ENCODE measurements around the gene WNT7B.

DNA sequence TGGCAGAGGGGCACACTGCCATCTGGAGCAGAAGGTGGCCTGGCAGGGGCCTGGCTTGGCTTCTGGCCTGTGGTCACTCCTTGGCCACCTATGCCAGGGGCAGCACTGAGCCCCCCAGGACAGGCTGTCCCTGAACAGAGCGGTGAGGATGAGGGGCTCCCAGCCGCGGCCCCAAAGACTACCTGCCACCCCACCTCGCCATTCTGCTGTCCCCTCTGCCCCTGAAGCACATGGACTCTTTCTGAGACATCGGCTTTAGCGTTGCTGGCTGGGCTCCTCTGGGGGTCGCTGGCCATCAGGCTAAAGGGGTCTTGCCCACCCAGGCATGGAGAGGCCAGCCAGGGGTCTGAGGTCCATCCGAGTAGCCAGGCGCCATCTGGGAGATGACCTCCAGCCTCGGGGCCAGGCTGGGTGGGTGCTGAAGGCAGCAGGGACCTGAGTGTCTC, 87.8 kb downstream of the WNT7B start:
- TF ChIP-seq CTCF (IDR thresholded peaks at IDR 0.05; ENCODE audit: low read length) (no peak), EZH2phosphoT487 (IDR thresholded peaks at IDR 0.05; ENCODE audit: low read length) (no peak)

Measured in MM.1S (cell line).